Endodermal cell (in vitro differentiated cells): ENCODE results near the gene AGXT2. TPM values are rescaled to one million over a fixed set of nuclear protein-coding genes. Genes with fewer than 3 reads are reported as not detected.

Experiments used
- DNase-seq: peaks from one replicate; pipeline ENCODE4 v3.0.0-alpha.2; 2017
- H3K27ac ChIP-seq: 2 replicates; pipeline ENCODE4 v1.5.1; 2013; ENCODE audit warnings: mild to moderate bottlenecking, low read depth, low read length, moderate library complexity
- H3K27me3 ChIP-seq: 2 replicates; pipeline ENCODE4 v1.6.1; 2013; ENCODE audit warnings: mild to moderate bottlenecking, low read length, moderate library complexity; ENCODE audit not compliant: insufficient read depth, control insufficient read depth, poor library complexity, severe bottlenecking
- H3K36me3 ChIP-seq: 2 replicates; pipeline ENCODE4 v1.7.0; 2013; ENCODE audit warnings: mild to moderate bottlenecking, low read length, moderate library complexity; ENCODE audit not compliant: control insufficient read depth, insufficient read depth
- H3K4me1 ChIP-seq: one replicate; pipeline ENCODE4 v1.7.0; 2013; ENCODE audit warnings: low read length; ENCODE audit not compliant: control insufficient read depth, insufficient read depth
- H3K4me3 ChIP-seq: 2 replicates; pipeline ENCODE4 v1.5.1; 2013; ENCODE audit warnings: mild to moderate bottlenecking, low read length, moderate library complexity
- H3K9ac ChIP-seq: 2 replicates; pipeline ENCODE4 v1.6.1; 2013; ENCODE audit warnings: mild to moderate bottlenecking, low read length, moderate library complexity; ENCODE audit not compliant: poor library complexity, severe bottlenecking; ENCODE audit errors: extremely low read depth
- H3K9me3 ChIP-seq: 2 replicates; pipeline ENCODE4 v1.6.1; 2013; ENCODE audit warnings: mild to moderate bottlenecking, low read length, moderate library complexity; ENCODE audit not compliant: control insufficient read depth
- H3K27ac Mint-ChIP-seq: 2 replicates; pipeline ENCODE4 v1.8.0; 2020; ENCODE audit warnings: mixed read lengths
- H3K27me3 Mint-ChIP-seq: 2 replicates; pipeline ENCODE4 v1.8.0; 2021; ENCODE audit warnings: mild to moderate bottlenecking, mixed read lengths; ENCODE audit not compliant: insufficient read depth
- H3K36me3 Mint-ChIP-seq: 2 replicates; pipeline ENCODE4 v1.8.0; 2020; ENCODE audit warnings: low read depth, mixed read lengths
- H3K4me1 Mint-ChIP-seq: 2 replicates; pipeline ENCODE4 v1.8.0; 2020; ENCODE audit warnings: mixed read lengths
- H3K4me3 Mint-ChIP-seq: 2 replicates; pipeline ENCODE4 v1.8.0; 2020; ENCODE audit warnings: mild to moderate bottlenecking, moderate library complexity, mixed read lengths
- H3K9me3 Mint-ChIP-seq: 2 replicates; pipeline ENCODE4 v1.8.0; 2020; ENCODE audit warnings: mild to moderate bottlenecking, mixed read lengths
- CTCF ChIP-seq: fragments of 200-600 bp; sonication (generic); conservative IDR thresholded peaks from 2 replicates; pipeline ENCODE4 v1.5.0; 2021; ENCODE audit warnings: antibody characterized with exemption, mild to moderate bottlenecking
- WGBS, 2 experiments: methylation state at CpG; one replicate each; pipeline versions ENCODE4 v1.1.5 to v1.1.7; 2013; ENCODE audit warnings: missing lambda C conversion rate in 2 of 2, mixed read lengths in 1 of 2; ENCODE audit not compliant: insufficient coverage in 1 of 2, insufficient read length in 1 of 2; 5-methylcytosine and 5-hydroxymethylcytosine counted together
- total RNA-seq, 2 donors: library from RNA; stranded (reverse); fragmentation: NEBNext Ultra II Directional in 1 of 2; extraction: Animal tissue kit (Norgen Biotek cat#: 25700) in 1 of 2; gene quantifications; 2 replicates in 1 of 2; 3 replicates in 1 of 2; pipeline ENCODE4 v1.2.1, GENCODE V29; 2021

The AGXT2 gene
- total RNA-seq, 2 donors from 2014 or later: not detected

GRCh38 chr5:34957857-34958690 lies 89.7 kb downstream of the AGXT2 start:
- Mint-ChIP-seq H3K27me3 (no peaks in the 10 kb centered on the region), H3K4me1 (no peaks in the 10 kb centered on the region), H3K4me3 (no peak overlapping the region), H3K36me3 (peaks cover 24% of the 10 kb centered on the region), H3K9me3 (no peaks in the 10 kb centered on the region), H3K27ac (no peak overlapping the region)
- WGBS, 2 experiments: 53 to 65% methylated on average over 2 to 4 of the region's 5 CpGs
- no peaks in the 10 kb centered on the region for H3K27me3 ChIP-seq
- H3K27ac ChIP-seq: no peak overlapping the region
- peak; percentile 73 for DNase-seq
- peaks cover 46% of the 10 kb centered on the region for H3K36me3 ChIP-seq
- TF ChIP-seq CTCF: peak; percentile 84
- H3K9me3 ChIP-seq: no peaks in the 10 kb centered on the region
- no peak overlapping the region for H3K9ac ChIP-seq
- H3K4me3 ChIP-seq: no peak overlapping the region
- no peaks in the 10 kb centered on the region for H3K4me1 ChIP-seq

DNA sequence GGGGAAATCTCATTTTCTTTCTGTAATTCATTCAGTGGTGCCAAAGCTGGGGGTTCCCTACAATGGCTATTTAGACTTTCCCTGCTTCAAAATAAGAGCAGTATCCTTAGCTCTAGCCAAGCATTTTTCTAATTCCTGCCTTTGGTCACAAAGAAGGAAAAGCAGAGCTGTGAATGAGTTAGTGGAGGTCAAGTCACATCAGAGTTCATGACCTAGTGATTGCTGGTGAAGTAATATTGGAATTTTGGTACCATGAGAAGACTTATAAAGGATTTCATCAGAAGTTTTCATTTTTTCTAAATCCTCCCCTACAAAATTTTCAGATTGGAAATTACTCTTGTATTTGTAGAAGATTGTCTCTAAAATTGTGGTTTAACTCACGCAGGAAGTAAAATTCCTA lies 90.4 kb downstream of the AGXT2 start:
- H3K27me3 Mint-ChIP-seq: no peaks in the 10 kb centered on the region
- Histone ChIP-seq H3K4me3 (no peak overlapping the region), H3K27ac (no peak overlapping the region), H3K4me1 (no peaks in the 10 kb centered on the region), H3K27me3 (no peaks in the 10 kb centered on the region), H3K9ac (no peak overlapping the region), H3K9me3 (no peaks in the 10 kb centered on the region), H3K36me3 (peaks cover 54% of the 10 kb centered on the region)
- H3K36me3 Mint-ChIP-seq: peaks cover 29% of the 10 kb centered on the region
- DNase-seq: no peak
- WGBS, 2 experiments: 80 to 100% methylated on average over 1 of the region's 1 CpG
- no peaks in the 10 kb centered on the region for H3K4me1 Mint-ChIP-seq
- H3K4me3 Mint-ChIP-seq: no peak overlapping the region
- H3K27ac Mint-ChIP-seq: no peak overlapping the region
- TF ChIP-seq CTCF: no peak
- H3K9me3 Mint-ChIP-seq: no peaks in the 10 kb centered on the region

Other genes with a start within 250 kb of the AGXT2 start
- gene TTC23L, start 208.8 kb downstream of the AGXT2 start, total RNA-seq: 1 to 10 TPM in 1 of 2 donors, under 1 TPM in 1; 0.95 to 3.0 TPM
- 10 to 100 TPM; 29.3 to 29.8 TPM for gene RAD1, start 132.4 kb downstream of the AGXT2 start, total RNA-seq
- gene BRIX1, start 132.2 kb downstream of the AGXT2 start, total RNA-seq: 10 to 100 TPM; 46.0 to 54.7 TPM
- 10 to 100 TPM; 49.6 to 53.5 TPM for gene DNAJC21, start 118.4 kb downstream of the AGXT2 start, total RNA-seq
- 1 to 10 TPM; 4.1 to 6.5 TPM for gene PRLR, start 182.5 kb upstream of the AGXT2 start, total RNA-seq